Ovary (tissue), 9 donors: Measurements from ENCODE around the gene FST. TPM values are rescaled to one million over a fixed set of nuclear protein-coding genes. Genes with fewer than 3 reads are reported as not detected.

Experiments
- DNase-seq, 5 donors: peaks; one replicate each; pipeline ENCODE4 v3.0.0-alpha.2; 2019 to 2020
- H3K27ac ChIP-seq, 2 donors: fragments of 200-600 bp; one replicate each; pipeline versions ENCODE4 v1.5.1 to v1.8.0; 2019 to 2022
- H3K27me3 ChIP-seq: fragments of 200-600 bp; one replicate; pipeline ENCODE4 v1.8.0; 2022
- H3K36me3 ChIP-seq: fragments of 200-600 bp; sonication (generic); one replicate; pipeline ENCODE4 v1.5.1; 2019
- H3K4me1 ChIP-seq: one replicate; pipeline ENCODE4 v1.8.1; 2013; ENCODE audit warnings: mild to moderate bottlenecking, moderate library complexity; ENCODE audit not compliant: insufficient read depth
- H3K4me3 ChIP-seq: fragments of 200-600 bp; sonication (generic); one replicate; pipeline ENCODE4 v1.5.1; 2017
- H3K9me3 ChIP-seq, 2 donors: fragments of 200-600 bp in 1 of 2; sonication (generic) in 1 of 2; one replicate each; pipeline versions ENCODE4 v1.5.1 to v1.8.1; 2013 to 2019; ENCODE audit warnings: mild to moderate bottlenecking in 1 of 2, moderate library complexity in 1 of 2
- CTCF ChIP-seq, 3 donors: fragments of 450-650 bp in 2 of 3; fragments of 200-600 bp in 1 of 3; IDR thresholded peaks; one replicate each; pipeline versions ENCODE4 v1.5.1 to v1.8.0; 2016 to 2022; ENCODE audit warnings: antibody characterized with exemption in 3 of 3, mild to moderate bottlenecking in 1 of 3
- EP300 ChIP-seq: sonication (generic); formaldehyde crosslinking; IDR thresholded peaks from one replicate; pipeline ENCODE4 v1.6.1; 2017; ENCODE audit warnings: antibody characterized with exemption
- POLR2A ChIP-seq: fragments of 450-650 bp; IDR thresholded peaks from one replicate; pipeline ENCODE4 v1.6.1; 2017; ENCODE audit warnings: antibody characterized with exemption, mild to moderate bottlenecking, moderate library complexity
- WGBS, 3 donors: extraction: QIAGEN DNeasy Blood & Tissue Kit in 1 of 3; methylation state at CpG; one replicate each; pipeline versions ENCODE4 v1.1.5 to v1.1.7; 2013 to 2017; 5-methylcytosine and 5-hydroxymethylcytosine counted together
- intact Hi-C, 4 donors: fragments of 100-400 bp; cut with DNase I; formaldehyde crosslinking; loops; one replicate each; pipeline versions ENCODE4 v1.11.0 to v1.15.1; 2022 to 2023
- polyA plus RNA-seq, 2 donors: library from polyadenylated mRNA; stranded (reverse); fragments of 200-250 nt in 1 of 2; fragments of 350-450 nt in 1 of 2; fragmentation: Illumina TruSeq in 1 of 2; extraction: RNeasy Lipid Tissue Mini Kit (QIAGEN cat#74804) in 1 of 2; gene quantifications; one replicate each; pipeline ENCODE4 v1.2.3, GENCODE V29; 2013 to 2014
- total RNA-seq, 7 donors: library from RNA; depleted of rRNA in 2 of 7; stranded (reverse); fragments of >200 nt in 2 of 7; fragmentation: NEBNext Ultra II Directional in 3 of 7; extraction: Animal tissue kit (Norgen Biotek cat#: 25700) in 3 of 7; gene quantifications; one replicate each; pipeline versions ENCODE4 v1.1.0 to v1.2.4, GENCODE V29; 2016 to 2023
- donor health status: DM: no; HTN: no; CAD: no; lungs with moderate emphysema.
- donor health status: DM: no; HTN: no; CAD: no.
- donor health status: Bipolar disorder and iron deficiency.
- donor health status: DM: yes; HTN: yes; CAD: no.
- donor health status: DM: no; HTN: no; CAD: no.
- donor health status: DM: yes; HTN: yes; CAD: no.

The FST gene
- total and polyA plus RNA-seq, 9 donors: 1.0 to 9.8 (median 3.5) TPM

- H3K4me3 ChIP-seq: no peak overlapping the region
- no peak overlapping the region for H3K27ac ChIP-seq
- H3K9me3 ChIP-seq: no peaks in the 10 kb centered on the region
- intact Hi-C loops: no loop called here
- no peaks in the 10 kb centered on the region for H3K27me3 ChIP-seq
- no peak for DNase-seq
- TF ChIP-seq POLR2A (no peak), CTCF (IDR thresholded peaks at IDR 0.05) (no peak), EP300 (no peak)
- 14 to 23% (median 17%) methylated on average over 2 of the region's 2 CpGs for WGBS, 3 donors
- no peaks in the 10 kb centered on the region for H3K36me3 ChIP-seq
- no peaks in the 10 kb centered on the region for H3K4me1 ChIP-seq
These were observed 20.6 kb downstream of the FST start for GRCh38 chr5:53501054-53501453.

- no peak overlapping the region for H3K27ac ChIP-seq
These were observed 23.3 kb downstream of the FST start for GRCh38 chr5:53503562-53504218.

GRCh38 chr5:53507013-53507412 is 26.6 kb downstream of the FST start:
- Histone ChIP-seq H3K9me3 (peaks cover 0 to 4% of the 10 kb centered on the region in 2 donors), H3K4me1 (no peaks in the 10 kb centered on the region), H3K4me3 (no peak overlapping the region), H3K27me3 (no peaks in the 10 kb centered on the region), H3K36me3 (no peaks in the 10 kb centered on the region), H3K27ac (no peak overlapping the region)
- DNase-seq: no peak
- TF ChIP-seq EP300 (no peak), CTCF (IDR thresholded peaks at IDR 0.05) (no peak), POLR2A (no peak)
- intact Hi-C loops: no loop called here
- 86 to 92% (median 91%) methylated on average over 4 of the region's 4 CpGs for WGBS, 3 donors

More at GRCh38 chr5:53503562-53504218, 23.3 kb downstream of the FST start:
- no peak for DNase-seq
- no peaks in the 10 kb centered on the region for H3K4me1 ChIP-seq
- no peak overlapping the region for H3K4me3 ChIP-seq
- 50 to 52% (median 51%) methylated on average over 3 of the region's 3 CpGs for WGBS, 3 donors
- H3K36me3 ChIP-seq: no peaks in the 10 kb centered on the region
- peaks cover 0 to 4% of the 10 kb centered on the region in 2 donors for H3K9me3 ChIP-seq
- TF ChIP-seq EP300 (no peak), POLR2A (no peak), CTCF (IDR thresholded peaks at IDR 0.05) (no peak)
- no peaks in the 10 kb centered on the region for H3K27me3 ChIP-seq
- intact Hi-C loops: no loop called here

- DNase-seq: no peak
- no peak for TF ChIP-seq CTCF (IDR thresholded peaks at IDR 0.05)
- TF ChIP-seq POLR2A: no peak
- no peak for TF ChIP-seq EP300
- Histone ChIP-seq H3K9me3 (peaks cover 0 to 4% of the 10 kb centered on the region in 2 donors), H3K36me3 (no peaks in the 10 kb centered on the region), H3K27ac (no peak overlapping the region), H3K27me3 (no peaks in the 10 kb centered on the region), H3K4me1 (no peaks in the 10 kb centered on the region), H3K4me3 (no peak overlapping the region)
- intact Hi-C loops: no loop called here
- WGBS, 3 donors: 73 to 76% (median 74%) methylated on average over 3 of the region's 3 CpGs
These were observed 27.7 kb downstream of the FST start for GRCh38 chr5:53508125-53508524.
